GM18951 (cell line): ENCODE measurements around the gene GPR150.
"Not testable (repeated sequence)": the region's sequence is repeated elsewhere in the genome, so short reads cannot be mapped to it uniquely, and the experiment has no call there.

ENCODE experiments used
- POLR2A ChIP-seq: IDR thresholded peaks from 4 replicates; pipeline ENCODE4 v1.6.1; 2011; ENCODE audit warnings: mild to moderate bottlenecking; ENCODE audit not compliant: insufficient read length, insufficient read depth; ENCODE audit errors: extremely low read depth
- in situ Hi-C: fragments of 300-500 bp; cut with MboI; formaldehyde crosslinking; loops from one replicate; pipeline ENCODE4 v1.12.0; 2022; ENCODE audit warnings: low sequenced_read_pairs, mixed read lengths, inconsistent platforms; ENCODE audit not compliant: unreplicated experiment

Gene GPR150

GRCh38 chr5:95630394-95630917, 10.6 kb downstream of the GPR150 start:
- TF ChIP-seq POLR2A, result no peak
- in situ Hi-C loops, result no loop called here

GRCh38 chr5:95631255-95631958, 11.5 kb downstream of the GPR150 start:
- TF ChIP-seq POLR2A, result no peak

GRCh38 chr5:95631991-95632675, 12.2 kb downstream of the GPR150 start:
- in situ Hi-C loops, result no loop called here
- no peak for TF ChIP-seq POLR2A

More at GRCh38 chr5:95631255-95631958, 11.5 kb downstream of the GPR150 start:
- in situ Hi-C loops, result no loop called here

- in situ Hi-C loops, result not testable (repeated sequence)
Measured at GRCh38 chr5:95632942-95633341, 13.1 kb downstream of the GPR150 start.

GRCh38 chr5:95633671-95634070, 13.8 kb downstream of the GPR150 start:
- in situ Hi-C loops, result no loop called here
- no peak for TF ChIP-seq POLR2A

- TF ChIP-seq POLR2A, result no peak
- in situ Hi-C loops, result no loop called here
Measured at GRCh38 chr5:95634081-95634480, 14.2 kb downstream of the GPR150 start.

GRCh38 chr5:95638632-95639031, 18.7 kb downstream of the GPR150 start:
- in situ Hi-C loops, result no loop called here
- TF ChIP-seq POLR2A, result no peak

- no peak for TF ChIP-seq POLR2A
- in situ Hi-C loops, result no loop called here
Measured at GRCh38 chr5:95641741-95642220, 21.9 kb downstream of the GPR150 start.

- TF ChIP-seq POLR2A, result no peak
- in situ Hi-C loops, result no loop called here
Measured at GRCh38 chr5:95643152-95643551, 23.3 kb downstream of the GPR150 start.

GRCh38 chr5:95644351-95645042, 24.6 kb downstream of the GPR150 start:
- no peak for TF ChIP-seq POLR2A
- in situ Hi-C loops, result no loop called here

- in situ Hi-C loops, result not testable (repeated sequence)
Measured at GRCh38 chr5:95646226-95646568, 26.3 kb downstream of the GPR150 start.

- in situ Hi-C loops, result no loop called here
- TF ChIP-seq POLR2A, result peak; percentile 70
Measured at GRCh38 chr5:95646569-95647431, 26.9 kb downstream of the GPR150 start, which contains the start of gene RFESD. Gene RFESD (plus strand): TSS chr5:95646777. CDS start chr5:95652272, 5,495 bp downstream.
